ENCODE measurements around the gene GATAD1.
"Not testable (repeated sequence)": the region's sequence is repeated elsewhere in the genome, so short reads cannot be mapped to it uniquely, and the experiment has no call there.

GATAD1 gene

GRCh38 chr7:92478711-92479110, 31.4 kb downstream of the GATAD1 start:
- no peak overlapping the region for H3K4me3 ChIP-seq (replicated peaks; ENCODE audit: insufficient read depth, low read length)
- TF ChIP-seq REST (IDR thresholded peaks at IDR 0.05; ENCODE audit: insufficient replicate concordance, low read depth) (no peak), GABPA (IDR thresholded peaks at IDR 0.05; ENCODE audit: low read depth) (no peak), SPI1 (IDR thresholded peaks at IDR 0.05; ENCODE audit: borderline replicate concordance, low read depth) (no peak), POLR2AphosphoS5 (IDR thresholded peaks at IDR 0.05; ENCODE audit: low read depth) (no peak)
- TF ChIP-seq, protein P1, sequence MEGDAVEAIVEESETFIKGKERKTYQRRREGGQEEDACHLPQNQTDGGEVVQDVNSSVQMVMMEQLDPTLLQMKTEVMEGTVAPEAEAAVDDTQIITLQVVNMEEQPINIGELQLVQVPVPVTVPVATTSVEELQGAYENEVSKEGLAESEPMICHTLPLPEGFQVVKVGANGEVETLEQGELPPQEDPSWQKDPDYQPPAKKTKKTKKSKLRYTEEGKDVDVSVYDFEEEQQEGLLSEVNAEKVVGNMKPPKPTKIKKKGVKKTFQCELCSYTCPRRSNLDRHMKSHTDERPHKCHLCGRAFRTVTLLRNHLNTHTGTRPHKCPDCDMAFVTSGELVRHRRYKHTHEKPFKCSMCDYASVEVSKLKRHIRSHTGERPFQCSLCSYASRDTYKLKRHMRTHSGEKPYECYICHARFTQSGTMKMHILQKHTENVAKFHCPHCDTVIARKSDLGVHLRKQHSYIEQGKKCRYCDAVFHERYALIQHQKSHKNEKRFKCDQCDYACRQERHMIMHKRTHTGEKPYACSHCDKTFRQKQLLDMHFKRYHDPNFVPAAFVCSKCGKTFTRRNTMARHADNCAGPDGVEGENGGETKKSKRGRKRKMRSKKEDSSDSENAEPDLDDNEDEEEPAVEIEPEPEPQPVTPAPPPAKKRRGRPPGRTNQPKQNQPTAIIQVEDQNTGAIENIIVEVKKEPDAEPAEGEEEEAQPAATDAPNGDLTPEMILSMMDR (IDR thresholded peaks at IDR 0.05; ENCODE audit: insufficient read depth, low read length): no peak

GRCh38 chr7:92479146-92479545, 31.9 kb downstream of the GATAD1 start:
- not testable (repeated sequence) for H3K4me3 ChIP-seq (replicated peaks; ENCODE audit: insufficient read depth, low read length); DNase-seq (ENCODE audit: low read depth in 1 of 2, low spot score in 1 of 2); H3K27ac ChIP-seq (replicated peaks); H3K27me3 ChIP-seq (ENCODE audit: insufficient read depth, poor library complexity, severe bottlenecking)

More at GRCh38 chr7:92478711-92479110, 31.4 kb downstream of the GATAD1 start:
- Histone ChIP-seq H3K27me3 (ENCODE audit: insufficient read depth, poor library complexity, severe bottlenecking) (no peaks in the 10 kb centered on the region), H3K27ac (replicated peaks) (no peak overlapping the region)
- no peak for DNase-seq (ENCODE audit: low read depth in 1 of 2, low spot score in 1 of 2)

- not testable (repeated sequence) for DNase-seq (ENCODE audit: low read depth in 1 of 2, low spot score in 1 of 2); H3K27me3 ChIP-seq (ENCODE audit: insufficient read depth, poor library complexity, severe bottlenecking); H3K27ac ChIP-seq (replicated peaks); H3K4me3 ChIP-seq (replicated peaks; ENCODE audit: insufficient read depth, low read length)
Observed at GRCh38 chr7:92483624-92484023, 36.3 kb downstream of the GATAD1 start.

GRCh38 chr7:92484226-92484625, 36.9 kb downstream of the GATAD1 start:
- H3K27ac ChIP-seq (replicated peaks); H3K4me3 ChIP-seq (replicated peaks; ENCODE audit: insufficient read depth, low read length); DNase-seq (ENCODE audit: low read depth in 1 of 2, low spot score in 1 of 2); H3K27me3 ChIP-seq (ENCODE audit: insufficient read depth, poor library complexity, severe bottlenecking): not testable (repeated sequence)

- no peak for DNase-seq (ENCODE audit: low read depth in 1 of 2, low spot score in 1 of 2)
- TF ChIP-seq, protein P1 (IDR thresholded peaks at IDR 0.05; ENCODE audit: insufficient read depth, low read length): no peak
- Histone ChIP-seq H3K4me3 (replicated peaks; ENCODE audit: insufficient read depth, low read length) (no peak overlapping the region), H3K27me3 (ENCODE audit: insufficient read depth, poor library complexity, severe bottlenecking) (no peaks in the 10 kb centered on the region), H3K27ac (replicated peaks) (no peak overlapping the region)
Observed at GRCh38 chr7:92485267-92485892, 38.1 kb downstream of the GATAD1 start.

GRCh38 chr7:92485974-92486373, 38.7 kb downstream of the GATAD1 start:
- H3K27me3 ChIP-seq (ENCODE audit: insufficient read depth, poor library complexity, severe bottlenecking): no peaks in the 10 kb centered on the region
- H3K27ac ChIP-seq (replicated peaks): no peak overlapping the region
- TF ChIP-seq GABPA (IDR thresholded peaks at IDR 0.05; ENCODE audit: low read depth) (no peak), REST (IDR thresholded peaks at IDR 0.05; ENCODE audit: insufficient replicate concordance, low read depth) (no peak), SPI1 (IDR thresholded peaks at IDR 0.05; ENCODE audit: borderline replicate concordance, low read depth) (no peak), POLR2AphosphoS5 (IDR thresholded peaks at IDR 0.05; ENCODE audit: low read depth) (no peak)
- TF ChIP-seq, protein P1 (IDR thresholded peaks at IDR 0.05; ENCODE audit: insufficient read depth, low read length): no peak
- no peak overlapping the region for H3K4me3 ChIP-seq (replicated peaks; ENCODE audit: insufficient read depth, low read length)
- no peak for DNase-seq (ENCODE audit: low read depth in 1 of 2, low spot score in 1 of 2)
